Large intestine (tissue), 3 donors: ENCODE measurements around the gene CRACDL. TPM values are rescaled to one million over a fixed set of nuclear protein-coding genes. Genes with fewer than 3 reads are reported as not detected.
"Not testable (repeated sequence)": the region's sequence is repeated elsewhere in the genome, so short reads cannot be mapped to it uniquely, and the experiment has no call there.

Source experiments
- DNase-seq, 2 donors: peaks; one replicate each; pipeline versions ENCODE4 v3.0.0 to v3.0.0-alpha.2; 2013
- H3K27ac ChIP-seq: one replicate; pipeline ENCODE4 v1.5.1; 2013; ENCODE audit warnings: low read length
- H3K27me3 ChIP-seq: 2 replicates; pipeline ENCODE4 v1.6.1; 2013; ENCODE audit warnings: low read length; ENCODE audit not compliant: control insufficient read depth, insufficient read depth
- H3K36me3 ChIP-seq: 2 replicates; pipeline ENCODE4 v1.6.1; 2013; ENCODE audit warnings: low read length; ENCODE audit not compliant: control insufficient read depth, insufficient read depth
- H3K4me1 ChIP-seq: one replicate; pipeline ENCODE4 v1.6.1; 2013; ENCODE audit warnings: low read length; ENCODE audit not compliant: control insufficient read depth, insufficient read depth
- H3K4me3 ChIP-seq: one replicate; pipeline ENCODE4 v1.5.1; 2013; ENCODE audit warnings: low read length
- H3K9me3 ChIP-seq: one replicate; pipeline ENCODE4 v1.6.1; 2013; ENCODE audit warnings: mild to moderate bottlenecking, low read depth, low read length, moderate library complexity; ENCODE audit not compliant: control insufficient read depth
- WGBS: methylation state at CpG from one replicate; pipeline ENCODE4 v1.1.5; 2013; ENCODE audit warnings: low lambda C conversion rate; ENCODE audit not compliant: insufficient coverage; 5-methylcytosine and 5-hydroxymethylcytosine counted together
- polyA plus RNA-seq: library from polyadenylated mRNA; unstranded; fragments of 120-200 nt; gene quantifications from one replicate; pipeline ENCODE4 v1.2.1, GENCODE V29; 2013

Gene CRACDL
- polyA plus RNA-seq, 1 donor: 3.0 TPM

DNA sequence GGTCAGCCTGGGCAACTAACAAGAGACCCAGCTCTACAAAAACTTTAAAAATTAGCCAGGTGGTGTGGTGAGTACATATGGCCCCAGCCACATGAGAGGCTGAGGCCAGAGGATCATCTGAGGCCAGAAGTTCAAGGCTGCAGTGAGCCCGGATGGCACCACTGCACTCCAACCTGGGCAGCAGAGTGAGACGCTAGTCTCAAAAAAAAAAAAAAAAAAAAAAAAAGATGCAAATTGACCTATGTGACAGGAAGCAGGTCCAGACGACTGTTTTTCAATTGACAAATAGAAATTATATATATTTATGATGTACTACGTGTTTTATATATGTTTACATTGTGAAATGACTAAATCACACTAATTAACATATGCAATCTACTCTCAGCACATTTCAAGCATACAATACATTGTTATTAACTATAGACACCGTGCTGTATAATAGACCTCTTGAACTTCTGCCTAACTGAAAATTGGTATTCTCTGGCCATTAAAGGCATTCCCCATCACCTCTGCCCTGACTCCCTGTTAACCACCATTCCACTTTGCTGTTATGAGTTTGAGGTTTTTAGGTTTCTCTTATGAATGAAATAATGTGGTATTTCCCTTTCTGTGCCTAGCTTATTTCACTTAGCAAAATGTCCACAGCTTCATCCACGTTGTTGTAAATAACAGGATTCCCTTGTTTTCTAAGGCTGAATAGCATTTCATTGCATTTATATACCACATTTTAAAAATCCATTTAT is 172.6 kb downstream of the CRACDL start:
- WGBS: 65% methylated on average over 2 of the region's 6 CpGs
- Histone ChIP-seq H3K4me1 (peaks cover 11% of the 10 kb centered on the region), H3K36me3 (no peaks in the 10 kb centered on the region), H3K27ac (no peak overlapping the region), H3K27me3 (no peaks in the 10 kb centered on the region), H3K4me3 (no peak overlapping the region), H3K9me3 (no peaks in the 10 kb centered on the region)
- DNase-seq: no peak

DNA sequence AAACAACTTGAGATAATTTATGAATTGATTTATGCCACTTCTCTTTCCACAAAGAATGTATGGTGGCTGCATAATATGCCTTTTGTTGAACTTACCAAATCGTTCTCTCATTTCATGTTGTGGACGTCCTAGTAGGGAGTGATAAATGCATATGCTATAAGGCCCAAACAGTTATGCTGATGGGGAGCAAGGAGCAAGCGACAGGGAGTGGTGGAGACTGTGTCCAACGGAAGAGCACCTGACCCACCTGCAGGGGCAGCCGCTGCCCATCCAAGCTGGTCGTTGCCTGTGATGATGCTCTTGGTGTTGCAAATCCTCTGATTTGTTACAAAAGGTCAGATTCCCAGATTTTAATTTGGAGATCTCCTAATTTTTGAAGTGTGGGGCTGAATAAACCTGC is 174.1 kb downstream of the CRACDL start:
- H3K27ac ChIP-seq: no peak overlapping the region
- H3K4me1 ChIP-seq: peaks cover 6% of the 10 kb centered on the region

DNA sequence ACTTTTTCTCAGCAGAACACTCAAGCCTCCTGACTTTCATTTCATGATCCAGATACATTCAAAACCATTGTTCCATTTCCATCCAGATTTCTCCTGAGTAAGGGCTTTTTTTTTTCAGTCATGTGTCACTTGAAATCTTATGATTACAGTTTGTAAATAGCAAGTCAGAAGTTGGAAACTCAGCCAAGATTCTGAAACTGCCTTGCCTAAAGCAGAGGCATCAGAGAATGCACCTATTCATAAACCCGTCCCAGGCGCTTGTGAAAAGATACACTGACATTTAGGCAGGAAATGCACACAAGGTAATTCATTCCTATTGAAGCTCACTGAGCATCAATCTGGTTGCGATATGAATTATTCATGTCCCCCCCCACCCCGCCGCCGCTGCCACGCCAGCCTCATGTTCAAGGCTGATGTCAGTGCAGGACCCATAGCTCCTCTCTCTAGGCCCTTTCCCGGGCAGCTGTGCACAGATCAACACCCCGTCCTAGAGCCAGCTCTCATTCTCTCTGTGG is 174.7 kb downstream of the CRACDL start:
- Histone ChIP-seq H3K4me1 (peaks cover 6% of the 10 kb centered on the region), H3K27me3 (no peaks in the 10 kb centered on the region), H3K4me3 (no peak overlapping the region), H3K9me3 (no peaks in the 10 kb centered on the region), H3K27ac (no peak overlapping the region), H3K36me3 (no peaks in the 10 kb centered on the region)
- 100% methylated on average over 2 of the region's 9 CpGs for WGBS
- DNase-seq: no peak

More for the DNA sequence above, 174.1 kb downstream of the CRACDL start:
- H3K4me3 ChIP-seq: no peak overlapping the region
- no peak for DNase-seq
- H3K27me3 ChIP-seq: no peaks in the 10 kb centered on the region
- H3K9me3 ChIP-seq: no peaks in the 10 kb centered on the region
- 100% methylated on average over 1 of the region's 6 CpGs for WGBS
- H3K36me3 ChIP-seq: no peaks in the 10 kb centered on the region

DNA sequence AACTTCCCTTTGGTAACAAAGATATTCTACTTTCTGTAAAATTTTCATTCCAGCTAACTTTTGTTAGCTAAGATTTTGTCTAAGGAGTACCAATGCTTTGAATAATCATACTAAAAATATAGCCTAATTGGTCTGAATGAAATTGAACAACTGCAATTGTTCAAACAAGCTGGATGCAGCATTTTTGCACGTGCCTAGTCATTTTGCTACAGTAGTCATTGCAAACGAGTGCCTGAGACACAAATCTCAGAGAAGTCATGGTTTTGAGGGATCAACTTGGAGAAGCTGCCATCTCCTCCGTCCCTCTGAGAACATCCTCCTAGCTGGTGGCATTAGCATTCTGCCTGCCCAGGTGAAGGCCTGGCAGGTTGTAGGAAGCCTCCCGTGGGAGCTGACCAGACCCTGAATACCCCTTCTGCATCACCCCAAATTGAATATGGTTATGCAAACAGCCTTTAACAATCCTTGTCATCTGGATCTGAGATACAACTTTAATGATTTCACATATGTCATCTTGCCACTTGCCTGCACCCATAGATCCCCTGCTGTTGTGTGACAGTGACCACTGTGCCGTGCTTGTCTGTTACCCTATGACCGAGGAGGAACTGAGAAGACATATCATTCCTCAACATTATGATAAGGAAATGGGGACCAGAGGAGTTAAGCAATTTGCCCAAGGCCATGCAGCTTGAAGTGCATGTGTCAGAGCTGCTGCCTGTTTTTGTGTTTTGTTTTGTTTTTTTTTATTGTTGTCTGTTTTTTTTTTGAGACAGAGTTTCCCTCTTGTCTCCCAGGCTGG is 176.0 kb downstream of the CRACDL start:
- Histone ChIP-seq H3K4me1 (no peaks in the 10 kb centered on the region), H3K36me3 (no peaks in the 10 kb centered on the region), H3K27ac (no peak overlapping the region), H3K27me3 (no peaks in the 10 kb centered on the region), H3K9me3 (no peaks in the 10 kb centered on the region), H3K4me3 (no peak overlapping the region)
- no peak for DNase-seq
- WGBS: no CpG with 5 or more reads among the region's 6 CpGs

DNA sequence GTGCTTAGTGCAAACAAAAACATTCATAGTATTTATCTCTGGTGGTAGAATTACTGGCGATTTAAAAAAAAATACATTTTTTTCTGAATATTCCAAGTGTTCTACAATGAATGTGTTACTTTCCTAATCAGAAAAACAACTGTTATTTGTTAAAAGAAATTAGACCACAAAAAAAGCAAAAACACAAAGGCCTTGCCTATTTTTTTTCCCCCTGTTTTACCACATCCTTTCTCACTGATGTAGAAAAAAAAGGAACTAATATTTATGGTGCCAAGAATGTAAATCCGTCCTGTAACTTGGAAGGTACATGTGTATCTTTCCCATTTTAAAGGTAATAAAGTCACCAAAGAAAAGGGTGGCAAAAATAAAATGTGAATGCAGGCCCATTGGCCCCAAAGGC is 176.7 kb downstream of the CRACDL start:
- Histone ChIP-seq H3K4me3 (no peak overlapping the region), H3K27me3 (no peaks in the 10 kb centered on the region), H3K4me1 (no peaks in the 10 kb centered on the region), H3K27ac (no peak overlapping the region), H3K9me3 (no peaks in the 10 kb centered on the region), H3K36me3 (no peaks in the 10 kb centered on the region)
- no peak for DNase-seq
- 100% methylated on average over 1 of the region's 2 CpGs for WGBS

DNA sequence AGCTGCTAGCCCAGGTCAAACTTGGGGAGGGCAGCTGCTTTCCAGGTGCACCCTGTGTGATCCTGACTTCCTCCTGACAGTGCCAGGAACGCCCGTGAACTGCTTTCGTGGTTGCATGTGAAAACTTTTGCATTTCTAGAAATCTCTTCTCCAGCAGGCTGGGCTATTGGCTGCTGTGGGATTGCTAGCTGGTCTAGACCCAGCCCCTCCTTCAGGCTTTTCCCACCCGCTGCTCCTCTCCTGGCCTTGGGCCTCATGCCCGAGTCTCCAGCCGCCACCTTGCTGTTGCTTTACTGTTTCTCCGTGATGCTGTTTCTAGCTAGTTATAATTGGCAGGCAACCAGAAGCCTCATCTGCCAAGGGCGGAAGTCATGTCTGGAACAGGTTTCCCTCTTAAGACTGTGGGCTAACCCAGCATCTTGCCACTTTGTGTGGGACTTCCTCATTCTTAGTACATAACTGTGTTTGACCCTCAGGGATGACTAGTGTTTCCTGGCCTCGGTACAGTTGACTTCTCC is 178.1 kb downstream of the CRACDL start:
- no peak overlapping the region for H3K27ac ChIP-seq
- no peaks in the 10 kb centered on the region for H3K4me1 ChIP-seq
- no CpG with 5 or more reads among the region's 9 CpGs for WGBS
- H3K4me3 ChIP-seq: no peak overlapping the region
- H3K27me3 ChIP-seq: no peaks in the 10 kb centered on the region
- DNase-seq: peak in 1 of 2 donors; percentile 32
- no peaks in the 10 kb centered on the region for H3K36me3 ChIP-seq
- H3K9me3 ChIP-seq: no peaks in the 10 kb centered on the region

DNA sequence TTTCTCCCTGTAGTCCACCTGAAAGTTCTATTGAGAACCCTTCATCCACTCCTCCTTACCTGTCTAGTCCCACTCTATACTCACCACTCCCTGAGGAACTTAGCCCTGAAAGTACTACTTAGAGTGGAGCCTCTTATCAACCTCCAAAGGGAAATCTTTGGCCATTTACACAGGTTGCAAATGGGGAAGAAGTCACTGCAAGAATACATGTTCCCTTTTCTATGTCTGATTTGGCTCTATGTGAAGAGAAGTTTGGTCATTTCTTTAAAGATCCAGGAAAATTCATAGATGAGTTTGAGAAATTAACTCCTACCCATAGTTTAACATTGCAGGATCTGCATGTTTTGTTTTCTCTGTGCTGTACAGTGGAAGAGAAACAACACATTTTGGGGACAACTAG is 182.2 kb downstream of the CRACDL start:
- DNase-seq: no peak

DNA sequence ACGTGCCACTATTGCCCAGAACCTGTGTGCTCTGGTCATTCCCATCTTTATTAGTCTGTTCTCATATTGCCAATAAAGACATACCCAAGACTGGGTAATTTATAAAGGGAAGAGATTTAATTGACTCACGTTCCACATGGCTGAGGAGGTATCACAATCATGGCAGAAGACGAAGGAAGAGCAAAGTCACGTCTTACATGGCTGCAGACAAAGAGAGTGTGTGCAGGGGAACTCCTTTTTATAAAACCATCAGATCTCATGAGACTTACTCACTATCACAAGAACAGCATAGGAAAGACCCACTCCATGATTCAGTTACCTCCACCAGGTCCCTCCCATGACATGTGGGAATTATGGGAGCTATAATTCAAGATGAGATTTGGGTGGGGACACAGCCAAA is 183.3 kb downstream of the CRACDL start:
- H3K9me3 ChIP-seq, DNase-seq, H3K4me1 ChIP-seq, H3K36me3 ChIP-seq, H3K27ac ChIP-seq, H3K27me3 ChIP-seq, H3K4me3 ChIP-seq: not testable (repeated sequence)
- no CpG with 5 or more reads among the region's 4 CpGs for WGBS

More for the DNA sequence above, 182.2 kb downstream of the CRACDL start:
- H3K36me3 ChIP-seq: no peaks in the 10 kb centered on the region
- H3K27ac ChIP-seq: no peak overlapping the region
- H3K9me3 ChIP-seq: no peaks in the 10 kb centered on the region
- H3K4me1 ChIP-seq: no peaks in the 10 kb centered on the region
- H3K4me3 ChIP-seq: no peak overlapping the region
- no peaks in the 10 kb centered on the region for H3K27me3 ChIP-seq

DNA sequence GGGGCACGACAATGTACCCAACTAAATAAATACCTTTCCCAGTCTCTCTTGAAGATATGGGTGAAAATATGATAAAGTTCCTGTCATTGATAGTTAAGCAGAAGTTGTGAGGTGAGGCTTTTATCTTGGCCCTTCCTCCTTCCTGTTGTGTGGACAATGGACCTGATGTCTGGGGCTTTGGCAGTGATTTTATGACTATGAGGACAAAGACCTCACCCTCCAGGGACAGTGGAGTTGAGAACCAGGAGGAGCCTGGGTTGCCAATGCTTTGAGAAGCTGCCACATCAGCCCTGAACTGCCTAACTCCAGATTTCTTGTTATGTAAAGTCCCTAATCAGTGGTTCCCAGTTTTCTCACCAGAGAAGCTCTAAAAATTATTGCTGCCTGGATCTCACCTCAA is 184.3 kb downstream of the CRACDL start:
- Histone ChIP-seq H3K4me3 (no peak overlapping the region), H3K9me3 (no peaks in the 10 kb centered on the region), H3K27me3 (no peaks in the 10 kb centered on the region), H3K4me1 (no peaks in the 10 kb centered on the region), H3K36me3 (no peaks in the 10 kb centered on the region), H3K27ac (no peak overlapping the region)
- WGBS: no CpG with 5 or more reads among the region's 1 CpG
- DNase-seq: no peak

DNA sequence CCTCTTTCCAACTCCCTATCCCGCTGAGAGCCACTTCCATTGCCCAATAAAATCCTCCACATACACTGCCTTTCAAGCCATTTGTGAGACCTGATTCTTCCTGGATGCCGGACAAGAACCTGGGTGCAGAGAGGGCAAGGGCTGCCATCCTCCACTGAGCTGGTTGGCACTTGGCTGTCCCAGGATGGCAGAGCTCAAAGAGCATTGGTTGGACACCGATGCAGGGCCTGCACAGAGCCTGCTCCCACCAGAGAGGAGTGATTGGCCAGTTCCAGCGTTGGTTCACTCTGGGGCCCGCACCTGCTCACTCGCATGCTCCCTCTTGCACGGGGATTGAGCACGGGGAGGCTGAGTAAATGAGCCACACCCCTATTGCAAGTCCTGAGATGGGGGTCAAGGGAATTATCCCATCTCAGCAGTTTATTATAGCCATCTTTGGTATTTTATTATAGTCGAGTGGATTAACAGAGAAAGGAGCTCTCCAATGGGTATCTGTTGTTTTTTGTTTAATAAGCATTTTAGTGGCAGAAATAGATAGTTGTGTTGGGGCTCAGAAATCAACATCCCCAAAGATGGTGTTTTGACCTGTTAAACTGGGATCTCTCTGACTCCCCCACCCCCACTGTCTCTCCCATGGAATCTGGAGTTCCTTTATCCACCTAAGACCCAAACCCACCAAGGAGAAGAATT is 185.3 kb downstream of the CRACDL start:
- Histone ChIP-seq H3K9me3 (no peaks in the 10 kb centered on the region), H3K27ac (no peak overlapping the region), H3K36me3 (no peaks in the 10 kb centered on the region), H3K4me3 (no peak overlapping the region), H3K27me3 (no peaks in the 10 kb centered on the region), H3K4me1 (no peaks in the 10 kb centered on the region)
- no peak for DNase-seq
- WGBS: no CpG with 5 or more reads among the region's 9 CpGs
